Testis (tissue), 3 donors: ENCODE results near the gene MTOR. TPM values are rescaled to one million over a fixed set of nuclear protein-coding genes. Genes with fewer than 3 reads are reported as not detected.

Experiments used
- DNase-seq: peaks from one replicate; pipeline ENCODE4 v3.0.0-alpha.2; 2019
- H3K27ac ChIP-seq, 2 donors: fragments of 200-600 bp; sonication (generic); one replicate each; pipeline ENCODE4 v1.5.1; 2019
- H3K27me3 ChIP-seq: fragments of 200-600 bp; sonication (generic); one replicate; pipeline ENCODE4 v1.5.1; 2019
- H3K36me3 ChIP-seq: fragments of 200-600 bp; sonication (generic); one replicate; pipeline ENCODE4 v1.5.1; 2017; ENCODE audit warnings: low read depth; ENCODE audit errors: missing control alignments
- H3K4me1 ChIP-seq: fragments of 200-600 bp; sonication (generic); one replicate; pipeline ENCODE4 v1.5.1; 2019
- H3K4me3 ChIP-seq, 2 donors: fragments of 200-600 bp; sonication (generic); one replicate each; pipeline ENCODE4 v1.5.1; 2017 to 2019
- H3K9me3 ChIP-seq: fragments of 200-600 bp; sonication (generic); one replicate; pipeline ENCODE4 v1.5.1; 2017
- CTCF ChIP-seq, 3 experiments: fragments of 450-650 bp in 2 of 3; fragments of 200-600 bp in 1 of 3; sonication (generic) in 1 of 3; IDR thresholded peaks; one replicate each; pipeline ENCODE4 v1.5.1; 2016 to 2019; ENCODE audit warnings: antibody characterized with exemption in 3 of 3, mild to moderate bottlenecking in 2 of 3, moderate library complexity in 1 of 3
- POLR2A ChIP-seq: fragments of 450-650 bp; IDR thresholded peaks from one replicate; pipeline ENCODE4 v1.6.1; 2017; ENCODE audit warnings: antibody characterized with exemption, mild to moderate bottlenecking, moderate library complexity
- WGBS, 2 donors: methylation state at CpG; one replicate each; pipeline ENCODE4 v1.1.5; 2018; 5-methylcytosine and 5-hydroxymethylcytosine counted together
- intact Hi-C: fragments of 100-400 bp; cut with DNase I; formaldehyde crosslinking; loops from one replicate; pipeline ENCODE4 v1.15.1; 2023; ENCODE audit warnings: low total_unique reads
- polyA plus RNA-seq: library from polyadenylated mRNA; stranded (reverse); fragments of 350-450 nt; fragmentation: Illumina TruSeq; extraction: RNeasy Lipid Tissue Mini Kit (QIAGEN cat#74804); gene quantifications from one replicate; pipeline ENCODE4 v1.2.3, GENCODE V29; 2014; ENCODE audit warnings: low read depth, low replicate concordance; ENCODE audit not compliant: insufficient read depth
- total RNA-seq, 2 donors: library from RNA; depleted of rRNA; stranded (reverse); fragments of >200 nt; gene quantifications; one replicate each; pipeline ENCODE4 v1.2.3, GENCODE V29; 2016

MTOR gene
- total and polyA plus RNA-seq, 3 donors from 2014 or later: 83.3 to 129 (median 108) TPM

- TF ChIP-seq CTCF (IDR thresholded peaks at IDR 0.05) (no peak), POLR2A (no peak)
- H3K4me3 ChIP-seq: no peak overlapping the region
- H3K27me3 ChIP-seq: no peaks in the 10 kb centered on the region
These were observed 117.6 kb downstream of the MTOR start for GRCh38 chr1:11144570-11145256.

GRCh38 chr1:11143907-11144306, 118.4 kb downstream of the MTOR start:
- intact Hi-C loops: no loop called here
- TF ChIP-seq CTCF (IDR thresholded peaks at IDR 0.05) (no peak), POLR2A (no peak)
- 69 to 76% methylated on average over 2 of the region's 2 CpGs for WGBS, 2 donors
- Histone ChIP-seq H3K4me3 (no peak overlapping the region), H3K36me3 (no peaks in the 10 kb centered on the region), H3K4me1 (peaks cover 24% of the 10 kb centered on the region), H3K27me3 (no peaks in the 10 kb centered on the region), H3K27ac (peak overlapping the region in 1 of 2 donors; percentile 73), H3K9me3 (no peaks in the 10 kb centered on the region)
- DNase-seq: no peak

More at GRCh38 chr1:11144570-11145256, 117.6 kb downstream of the MTOR start:
- Histone ChIP-seq H3K36me3 (no peaks in the 10 kb centered on the region), H3K27ac (peak overlapping the region in 1 of 2 donors; percentile 73), H3K4me1 (peaks cover 19% of the 10 kb centered on the region), H3K9me3 (no peaks in the 10 kb centered on the region)
- intact Hi-C loops: no loop called here
- no peak for DNase-seq
- WGBS, 2 donors: 75 to 77% methylated on average over 12 of the region's 12 CpGs

GRCh38 chr1:11143401-11143800, 119.0 kb downstream of the MTOR start:
- WGBS, 2 donors: 82 to 92% methylated on average over 5 of the region's 5 CpGs
- Histone ChIP-seq H3K36me3 (no peaks in the 10 kb centered on the region), H3K27ac (peak overlapping the region in 1 of 2 donors; percentile 73), H3K9me3 (no peaks in the 10 kb centered on the region), H3K27me3 (no peaks in the 10 kb centered on the region), H3K4me1 (peaks cover 29% of the 10 kb centered on the region), H3K4me3 (no peak overlapping the region)
- intact Hi-C loops: no loop called here
- no peak for TF ChIP-seq POLR2A
- TF ChIP-seq CTCF (IDR thresholded peaks at IDR 0.05): no peak
- DNase-seq: no peak

- intact Hi-C loops: no loop called here
- H3K9me3 ChIP-seq: no peaks in the 10 kb centered on the region
- H3K27me3 ChIP-seq: no peaks in the 10 kb centered on the region
- peak overlapping the region; percentile 45 to 73 for H3K27ac ChIP-seq
- H3K4me1 ChIP-seq: peaks cover 32% of the 10 kb centered on the region
- no peak for TF ChIP-seq CTCF (IDR thresholded peaks at IDR 0.05)
- TF ChIP-seq POLR2A: no peak
- no peaks in the 10 kb centered on the region for H3K36me3 ChIP-seq
- H3K4me3 ChIP-seq: no peak overlapping the region
- DNase-seq: no peak
- 57 to 60% methylated on average over 4 of the region's 4 CpGs for WGBS, 2 donors
These were observed 119.5 kb downstream of the MTOR start for GRCh38 chr1:11142618-11143391.
